Right cardiac atrium (tissue), 5 donors: ENCODE results near the gene ANKFY1. TPM values are rescaled to one million over a fixed set of nuclear protein-coding genes. Genes with fewer than 3 reads are reported as not detected.
A peak's percentile ranks its signal among the peaks of the same experiment; 100 is the strongest.

Source experiments
- ATAC-seq, 2 donors: fragments of 200-7000 bp; cut with Tn5 transposase; one replicate each; pipeline versions ENCODE4 v1.8.0 to v1.9.1; 2020; ENCODE audit warnings: moderate library complexity in 2 of 2, mild to moderate bottlenecking in 1 of 2
- DNase-seq, 3 donors: peaks; one replicate each; pipeline ENCODE4 v3.0.0-alpha.2; 2020
- H3K27ac ChIP-seq: one replicate; pipeline ENCODE4 v1.5.1; 2013; ENCODE audit warnings: mild to moderate bottlenecking, low read length, control low read depth, moderate library complexity
- H3K27me3 ChIP-seq: one replicate; pipeline ENCODE4 v1.6.1; 2013; ENCODE audit not compliant: control insufficient read depth, insufficient read depth
- H3K4me1 ChIP-seq: one replicate; pipeline ENCODE4 v1.6.1; 2013; ENCODE audit warnings: low read length; ENCODE audit not compliant: control insufficient read depth, insufficient read depth
- H3K4me3 ChIP-seq: one replicate; pipeline ENCODE4 v1.5.1; 2013; ENCODE audit warnings: low read length, control low read depth
- H3K9me3 ChIP-seq: one replicate; pipeline ENCODE4 v1.6.1; 2013; ENCODE audit warnings: low read length; ENCODE audit not compliant: control insufficient read depth
- WGBS: extraction: QIAGEN DNeasy Blood & Tissue Kit; methylation state at CpG from one replicate; pipeline ENCODE4 v1.1.7; 2013; 5-methylcytosine and 5-hydroxymethylcytosine counted together
- intact Hi-C, 4 donors: fragments of 100-400 bp; cut with DNase I; formaldehyde crosslinking; loops; one replicate each; pipeline versions ENCODE4 v1.11.0 to v1.14.0; 2022 to 2023
- polyA plus RNA-seq: library from polyadenylated mRNA; stranded (reverse); fragments of 200-250 nt; gene quantifications from one replicate; pipeline ENCODE4 v1.2.3, GENCODE V29; 2013
- total RNA-seq, 4 donors: library from RNA; stranded (reverse); fragmentation: NEBNext Ultra II Directional; extraction: Animal tissue kit (Norgen Biotek cat#: 25700); gene quantifications; one replicate each; pipeline ENCODE4 v1.2.1, GENCODE V29; 2021
- donor health status: healthy with polysubstance abuse.
- donor health status: DM: no; HTN: yes; CAD: no.
- donor health status: DM: no; HTN: no; CAD: no.
- donor health status: DM: no; HTN: yes; CAD: no; lungs with severe emphysema.
- donor health status: DM: yes; HTN: yes; CAD: no.

ANKFY1 gene
- total and polyA plus RNA-seq, 5 donors, result 8.6 to 27.1 (median 24.5) TPM

DNA sequence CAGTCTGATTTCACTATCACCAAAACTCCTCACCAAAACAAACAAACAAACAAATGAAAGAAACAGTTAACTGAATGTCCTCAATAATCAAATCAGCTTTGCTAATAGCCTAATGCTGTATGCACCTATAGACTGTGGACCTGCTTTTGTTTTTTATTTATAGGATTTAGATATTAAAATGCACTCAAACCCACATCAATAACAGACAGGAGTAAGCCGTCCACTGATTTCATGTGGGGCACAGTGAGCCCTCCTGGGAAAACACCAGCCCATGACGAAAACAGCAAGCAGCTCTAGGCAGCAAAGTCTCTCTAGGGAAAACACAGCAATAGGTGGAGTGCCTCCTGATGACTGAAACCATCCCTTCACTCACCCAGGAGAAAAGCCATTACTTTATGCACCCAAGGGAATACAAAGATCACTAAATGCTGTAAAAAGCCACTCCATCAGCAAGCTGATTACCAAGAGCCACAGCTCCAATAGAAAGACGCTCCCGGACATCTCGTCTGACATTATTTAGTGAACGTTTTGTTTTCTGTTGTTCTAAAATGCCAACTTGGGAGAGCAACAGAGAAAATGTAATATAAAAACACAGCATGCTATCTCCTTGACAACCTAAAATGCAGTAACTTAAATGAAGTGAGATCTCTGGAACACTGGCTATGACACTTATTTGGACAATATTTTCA, 47.8 kb downstream of the ANKFY1 start:
- Histone ChIP-seq H3K27me3 (no peaks in the 10 kb centered on the region), H3K27ac (no peak overlapping the region), H3K9me3 (no peaks in the 10 kb centered on the region), H3K4me3 (no peak overlapping the region), H3K4me1 (no peaks in the 10 kb centered on the region)
- ATAC-seq, result no peak
- DNase-seq, result no peak
- intact Hi-C loops, result loop anchor here in 3 of 4 donors (5.0 to 10.0 kb wide), 2 partner anchors 89 to 196 kb away; no protein-coding TSS in a partner anchor
- 75% methylated on average over 6 of the region's 6 CpGs for WGBS

DNA sequence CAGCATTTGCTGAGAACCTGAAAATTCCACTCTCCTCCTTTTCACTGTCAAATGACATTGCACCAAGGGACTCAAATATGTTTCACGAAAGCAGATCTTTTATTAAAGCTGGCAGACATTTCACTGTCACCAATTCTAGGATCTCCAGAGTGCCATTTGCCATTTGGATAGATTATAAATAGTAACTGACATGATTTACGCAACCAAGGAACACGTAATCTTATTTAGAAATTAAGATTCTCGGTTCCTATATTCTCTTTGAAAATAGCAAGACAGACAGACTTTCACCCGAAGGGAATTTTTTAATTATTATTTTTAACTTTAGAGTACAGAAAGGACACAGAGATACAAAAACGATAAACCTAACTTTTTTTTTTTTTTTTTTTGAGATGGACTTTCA, 49.6 kb downstream of the ANKFY1 start:
- H3K9me3 ChIP-seq, result no peaks in the 10 kb centered on the region
- DNase-seq (no peak), ATAC-seq (no peak)
- H3K4me1 ChIP-seq, result no peaks in the 10 kb centered on the region
- no peaks in the 10 kb centered on the region for H3K27me3 ChIP-seq
- WGBS, result 66% methylated on average over 6 of the region's 6 CpGs
- intact Hi-C loops, result loop anchor here in 2 of 4 donors (5.0 to 10.0 kb wide), 2 partner anchors 91 to 198 kb away; no protein-coding TSS in a partner anchor
- H3K4me3 ChIP-seq, result no peak overlapping the region
- H3K27ac ChIP-seq, result peak overlapping the region; percentile 13

DNA sequence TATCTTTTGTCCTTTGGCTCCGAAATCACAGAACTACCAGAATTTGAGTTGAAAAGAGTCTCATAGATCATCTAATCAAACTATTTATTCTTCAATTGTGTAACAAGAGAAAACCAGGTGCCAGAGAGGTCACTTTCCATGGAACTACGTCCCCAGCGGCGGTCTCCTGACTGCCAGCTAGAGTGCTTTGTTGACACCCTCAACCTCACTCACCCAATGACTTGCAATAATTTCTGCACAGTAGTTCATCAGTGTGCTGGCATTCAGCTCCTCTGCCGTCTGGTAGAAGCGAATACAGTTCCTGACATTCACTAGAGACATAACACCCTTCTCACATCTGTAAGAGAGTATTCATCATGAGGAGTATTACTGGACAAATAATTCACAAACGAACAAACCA, 54.2 kb downstream of the ANKFY1 start:
- ATAC-seq (peak in 1 of 2 donors; percentile 40), DNase-seq (no peak)
- Histone ChIP-seq H3K4me1 (no peaks in the 10 kb centered on the region), H3K27me3 (no peaks in the 10 kb centered on the region), H3K9me3 (no peaks in the 10 kb centered on the region), H3K27ac (no peak overlapping the region), H3K4me3 (no peak overlapping the region)
- WGBS, result 91% methylated on average over 7 of the region's 7 CpGs
- intact Hi-C loops, result loop anchor here in 2 of 4 donors (5.0 to 10.0 kb wide), 2 partner anchors 95 to 203 kb away; no protein-coding TSS in a partner anchor

DNA sequence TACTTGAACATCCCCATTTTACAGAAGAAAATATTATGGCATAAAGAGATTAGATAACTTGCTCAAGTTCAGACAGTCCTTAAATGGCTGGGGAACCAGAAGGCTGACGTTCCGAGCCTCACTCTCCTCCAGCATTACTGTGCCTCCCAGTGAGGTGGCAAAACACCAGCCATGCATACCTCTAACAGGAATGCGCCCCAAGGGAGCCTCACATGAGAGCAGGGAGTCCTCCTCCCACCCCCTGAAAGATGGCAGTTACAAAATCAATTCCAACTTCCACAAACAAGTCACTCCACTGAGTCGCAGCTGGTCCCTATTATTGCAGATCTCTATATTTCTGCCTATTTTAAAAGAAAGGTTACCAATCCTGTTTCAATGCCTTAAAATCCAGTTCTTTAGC, 55.5 kb downstream of the ANKFY1 start:
- no peak for ATAC-seq
- Histone ChIP-seq H3K27ac (no peak overlapping the region), H3K4me1 (no peaks in the 10 kb centered on the region), H3K27me3 (no peaks in the 10 kb centered on the region), H3K4me3 (no peak overlapping the region), H3K9me3 (no peaks in the 10 kb centered on the region)
- 89% methylated on average over 4 of the region's 4 CpGs for WGBS
- intact Hi-C loops, result no loop called here
- no peak for DNase-seq

DNA sequence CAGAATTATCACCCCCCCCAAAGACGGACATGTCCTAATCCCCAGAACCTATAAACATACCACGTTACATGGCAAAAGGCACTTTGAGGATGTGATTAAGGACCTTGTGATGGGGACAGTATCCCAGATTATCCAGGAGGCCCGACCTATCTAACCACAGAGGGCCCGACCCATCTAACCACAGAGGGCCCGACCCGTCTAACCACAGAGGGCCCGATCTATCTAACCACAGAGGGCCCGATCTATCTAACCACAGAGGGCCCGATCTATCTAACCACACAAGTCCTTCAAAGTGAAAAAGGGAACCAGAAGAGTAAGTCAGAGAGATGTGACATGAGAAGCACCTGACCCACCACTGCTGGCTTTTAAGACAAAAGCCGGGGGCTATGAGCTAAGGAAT, 56.8 kb downstream of the ANKFY1 start:
- Histone ChIP-seq H3K9me3 (no peaks in the 10 kb centered on the region), H3K27me3 (no peaks in the 10 kb centered on the region), H3K4me1 (no peaks in the 10 kb centered on the region), H3K4me3 (no peak overlapping the region), H3K27ac (no peak overlapping the region)
- DNase-seq (no peak), ATAC-seq (no peak)
- WGBS, result 82% methylated on average over 10 of the region's 10 CpGs
- intact Hi-C loops, result no loop called here

DNA sequence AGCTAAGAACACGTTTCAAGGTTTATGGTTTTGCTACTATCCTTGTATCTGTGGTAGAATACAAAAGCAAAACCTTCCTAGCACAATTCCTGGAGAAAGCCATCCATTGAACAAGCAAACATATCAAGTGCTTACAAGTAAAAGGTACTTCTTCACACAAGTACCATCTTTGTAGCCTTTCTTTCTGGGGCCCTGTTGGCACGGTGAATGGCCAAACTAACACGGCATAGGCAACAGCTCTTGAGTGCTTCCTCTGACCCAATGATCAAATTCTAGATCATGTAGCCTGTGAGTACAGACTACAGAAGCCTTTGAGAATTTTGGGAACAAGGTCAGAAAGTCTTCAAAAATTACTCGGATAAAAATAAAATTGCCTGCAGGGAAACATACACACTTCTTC, 57.9 kb downstream of the ANKFY1 start:
- intact Hi-C loops, result no loop called here
- WGBS, result 72% methylated on average over 4 of the region's 4 CpGs
- H3K9me3 ChIP-seq, result no peaks in the 10 kb centered on the region
- no peak overlapping the region for H3K4me3 ChIP-seq
- DNase-seq (no peak), ATAC-seq (no peak)
- no peak overlapping the region for H3K27ac ChIP-seq
- H3K27me3 ChIP-seq, result no peaks in the 10 kb centered on the region
- no peaks in the 10 kb centered on the region for H3K4me1 ChIP-seq

DNA sequence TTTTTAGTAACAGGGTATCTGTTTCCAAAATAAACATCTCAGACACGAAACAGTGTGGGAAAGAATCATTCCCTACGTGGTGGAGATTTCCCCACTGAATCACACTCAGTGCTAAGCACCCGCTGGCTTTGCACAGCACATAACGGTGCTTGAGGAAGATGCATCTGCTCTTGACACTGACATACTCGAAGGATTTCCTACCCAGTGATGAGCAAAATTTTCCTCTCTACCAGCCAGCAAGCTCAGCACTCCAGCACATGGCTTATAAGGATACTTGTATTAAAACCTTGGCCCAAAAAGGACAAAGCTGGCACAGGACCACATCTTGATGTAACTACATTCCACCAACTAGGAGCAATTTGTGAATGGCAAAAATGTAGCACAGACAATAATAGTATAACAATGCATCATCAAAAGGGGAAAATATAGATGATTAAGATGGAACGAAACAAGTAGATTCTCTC, 59.0 kb downstream of the ANKFY1 start:
- intact Hi-C loops, result loop anchor here in 1 of 4 donors (5.0 kb wide), 1 partner anchor 208 kb away; no protein-coding TSS in a partner anchor
- 32% methylated on average over 6 of the region's 6 CpGs for WGBS
- DNase-seq, result peak in 2 of 3 donors; percentile 32 to 44

DNA sequence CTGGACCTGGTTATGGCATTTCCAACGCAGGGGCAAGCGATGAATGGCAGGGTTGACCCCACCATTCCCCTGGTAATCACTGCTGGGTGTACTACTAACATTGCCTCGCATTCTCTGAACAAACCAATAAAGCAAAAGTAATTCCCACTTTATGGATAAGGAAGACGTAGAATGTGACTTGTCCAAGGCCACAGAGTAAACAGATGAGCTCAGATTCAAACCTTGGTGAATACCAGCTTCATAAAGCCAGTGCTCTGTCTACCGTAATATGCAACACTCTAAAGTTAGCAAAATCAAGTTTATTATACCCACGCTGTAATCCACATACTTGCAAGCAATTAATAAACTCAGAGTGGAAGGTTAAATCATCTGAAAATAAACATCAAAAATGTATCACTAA, 59.6 kb downstream of the ANKFY1 start:
- DNase-seq, result no peak
- ATAC-seq, result peak in 1 of 2 donors; percentile 27
- 69% methylated on average over 6 of the region's 6 CpGs for WGBS
- Histone ChIP-seq H3K4me3 (no peak overlapping the region), H3K9me3 (no peaks in the 10 kb centered on the region), H3K27ac (no peak overlapping the region), H3K4me1 (no peaks in the 10 kb centered on the region), H3K27me3 (no peaks in the 10 kb centered on the region)
- intact Hi-C loops, result loop anchor here in 1 of 4 donors (5.0 kb wide), 1 partner anchor 208 kb away; no protein-coding TSS in a partner anchor

More for the DNA sequence above, 59.0 kb downstream of the ANKFY1 start:
- no peak overlapping the region for H3K27ac ChIP-seq
- peak; percentile 84 to 88 for ATAC-seq
- H3K9me3 ChIP-seq, result no peaks in the 10 kb centered on the region
- H3K4me3 ChIP-seq, result no peak overlapping the region
- no peaks in the 10 kb centered on the region for H3K4me1 ChIP-seq
- H3K27me3 ChIP-seq, result no peaks in the 10 kb centered on the region

DNA sequence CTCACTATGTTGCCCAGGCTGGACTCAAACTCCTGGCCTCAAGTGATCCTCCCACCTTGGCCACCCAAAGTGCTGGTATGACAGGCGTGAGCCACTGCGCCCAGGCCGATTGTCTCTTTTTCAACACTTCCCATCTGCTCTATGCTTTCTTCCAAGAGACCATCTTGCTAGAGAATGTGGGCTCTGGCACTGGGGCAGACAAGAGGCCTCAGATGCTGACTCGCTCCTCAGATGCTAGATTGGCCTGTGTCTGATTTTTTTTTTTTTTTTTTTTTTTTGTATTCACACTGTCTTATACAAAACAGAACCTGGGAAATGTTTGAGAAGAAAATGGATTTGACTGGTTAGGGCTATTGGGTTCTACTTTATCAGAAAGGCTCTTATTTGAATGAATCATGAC, 62.6 kb downstream of the ANKFY1 start:
- intact Hi-C loops, result loop anchor here in 1 of 4 donors (5.0 kb wide), 1 partner anchor 211 kb away; no protein-coding TSS in a partner anchor

DNA sequence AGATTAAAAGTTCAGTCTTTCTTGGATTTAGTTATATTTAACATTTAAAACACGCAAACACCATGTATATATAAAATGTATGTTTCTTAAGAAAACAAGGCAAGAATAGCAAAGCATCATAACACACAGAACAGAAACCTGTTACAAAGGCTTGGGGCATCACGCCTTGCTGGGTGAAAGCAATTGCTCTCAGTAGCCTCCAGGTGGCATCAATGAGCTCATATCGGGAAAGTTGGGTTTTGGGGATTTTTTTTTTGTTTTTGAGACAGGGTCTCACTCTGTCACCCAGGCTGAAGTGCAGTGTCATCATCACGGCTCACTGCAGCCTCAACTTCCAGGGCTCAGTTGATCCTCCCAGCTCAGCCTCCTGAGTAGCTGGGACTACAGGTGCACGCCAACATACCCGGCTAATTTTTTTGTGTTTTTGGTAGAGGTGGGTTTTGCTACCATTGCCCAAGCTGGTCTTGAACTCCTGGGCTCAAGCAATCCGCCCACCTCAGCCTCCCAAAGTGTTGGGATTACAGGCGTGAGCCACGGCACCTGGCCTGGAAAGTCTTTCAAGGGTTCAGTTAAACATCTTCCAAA, 63.9 kb downstream of the ANKFY1 start:
- intact Hi-C loops, result loop anchor here in 3 of 4 donors (5.0 kb wide), 1 partner anchor 212 kb away; no protein-coding TSS in a partner anchor

More for the DNA sequence above, 62.6 kb downstream of the ANKFY1 start:
- ATAC-seq (no peak), DNase-seq (no peak)
- Histone ChIP-seq H3K4me3 (no peak overlapping the region), H3K4me1 (no peaks in the 10 kb centered on the region), H3K9me3 (no peaks in the 10 kb centered on the region), H3K27ac (no peak overlapping the region), H3K27me3 (no peaks in the 10 kb centered on the region)
- 95% methylated on average over 4 of the region's 4 CpGs for WGBS

DNA sequence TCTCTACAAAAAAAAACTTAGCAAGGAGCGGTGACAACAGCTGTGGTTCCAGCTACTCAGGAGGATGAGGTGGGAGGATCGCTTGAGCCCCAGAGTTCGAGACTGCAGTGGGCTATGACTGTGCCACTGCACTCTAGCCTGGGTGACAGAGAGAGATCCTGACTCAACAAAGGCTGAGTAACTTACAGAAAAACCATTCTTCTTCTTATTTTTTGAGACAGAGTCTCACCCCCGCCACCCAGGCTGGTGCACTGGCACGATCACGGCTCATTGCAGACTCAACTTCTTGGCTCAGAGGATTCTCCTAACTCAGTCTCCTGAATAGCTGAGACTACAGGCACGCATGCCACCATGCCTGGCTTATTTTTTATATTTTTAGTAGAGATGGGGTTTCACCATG, 64.8 kb downstream of the ANKFY1 start:
- Histone ChIP-seq H3K4me3 (no peak overlapping the region), H3K4me1 (no peaks in the 10 kb centered on the region), H3K27me3 (no peaks in the 10 kb centered on the region), H3K27ac (no peak overlapping the region), H3K9me3 (no peaks in the 10 kb centered on the region)
- intact Hi-C loops, result loop anchor here in 2 of 4 donors (5.0 kb wide), 1 partner anchor 213 kb away; no protein-coding TSS in a partner anchor
- WGBS, result 81% methylated on average over 7 of the region's 7 CpGs
- no peak for ATAC-seq
- DNase-seq, result no peak

More for the DNA sequence above, 63.9 kb downstream of the ANKFY1 start:
- no peaks in the 10 kb centered on the region for H3K4me1 ChIP-seq
- H3K4me3 ChIP-seq, result no peak overlapping the region
- 65% methylated on average over 9 of the region's 9 CpGs for WGBS
- ATAC-seq, result no peak
- H3K27ac ChIP-seq, result no peak overlapping the region
- DNase-seq, result no peak
- H3K9me3 ChIP-seq, result no peaks in the 10 kb centered on the region
- no peaks in the 10 kb centered on the region for H3K27me3 ChIP-seq
